HL-60 (cell line): ENCODE measurements around the gene SPRYD7.

Experiments used
- CTCF ChIP-seq: IDR thresholded peaks from one replicate; pipeline ENCODE4 v1.5.1; 2011; ENCODE audit warnings: low read length, control low read depth, inconsistent platforms; ENCODE audit not compliant: insufficient read depth
- POLR2AphosphoS5 ChIP-seq: IDR thresholded peaks from 2 replicates; pipeline ENCODE4 v1.6.1; 2012; ENCODE audit warnings: low read depth
- TF ChIP-seq, protein P1 (sequence below): IDR thresholded peaks from 2 replicates; pipeline ENCODE4 v1.6.1; 2012; ENCODE audit warnings: low read depth; ENCODE audit not compliant: insufficient replicate concordance

DNA sequence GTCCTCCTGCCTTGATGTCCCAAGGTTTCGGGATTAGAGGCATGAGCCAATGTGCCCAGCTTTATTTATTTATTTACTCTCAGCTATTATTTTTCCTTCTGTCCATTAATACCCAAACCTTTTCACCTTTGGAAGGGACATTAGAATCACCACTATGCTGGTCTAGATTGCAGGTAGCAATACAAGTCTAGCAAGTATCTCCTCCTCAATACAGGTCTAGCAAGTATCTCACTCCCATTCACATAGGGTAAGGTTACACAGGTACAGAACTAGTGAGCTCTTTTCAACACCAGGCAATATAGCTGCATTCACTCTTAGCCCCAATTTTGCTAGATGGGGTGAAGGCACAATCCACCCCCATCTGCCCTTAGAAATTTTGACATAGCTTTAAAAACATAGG, 17.4 kb upstream of the SPRYD7 start:
- TF ChIP-seq CTCF = no peak
- no peak for TF ChIP-seq POLR2AphosphoS5
- TF ChIP-seq, protein P1, sequence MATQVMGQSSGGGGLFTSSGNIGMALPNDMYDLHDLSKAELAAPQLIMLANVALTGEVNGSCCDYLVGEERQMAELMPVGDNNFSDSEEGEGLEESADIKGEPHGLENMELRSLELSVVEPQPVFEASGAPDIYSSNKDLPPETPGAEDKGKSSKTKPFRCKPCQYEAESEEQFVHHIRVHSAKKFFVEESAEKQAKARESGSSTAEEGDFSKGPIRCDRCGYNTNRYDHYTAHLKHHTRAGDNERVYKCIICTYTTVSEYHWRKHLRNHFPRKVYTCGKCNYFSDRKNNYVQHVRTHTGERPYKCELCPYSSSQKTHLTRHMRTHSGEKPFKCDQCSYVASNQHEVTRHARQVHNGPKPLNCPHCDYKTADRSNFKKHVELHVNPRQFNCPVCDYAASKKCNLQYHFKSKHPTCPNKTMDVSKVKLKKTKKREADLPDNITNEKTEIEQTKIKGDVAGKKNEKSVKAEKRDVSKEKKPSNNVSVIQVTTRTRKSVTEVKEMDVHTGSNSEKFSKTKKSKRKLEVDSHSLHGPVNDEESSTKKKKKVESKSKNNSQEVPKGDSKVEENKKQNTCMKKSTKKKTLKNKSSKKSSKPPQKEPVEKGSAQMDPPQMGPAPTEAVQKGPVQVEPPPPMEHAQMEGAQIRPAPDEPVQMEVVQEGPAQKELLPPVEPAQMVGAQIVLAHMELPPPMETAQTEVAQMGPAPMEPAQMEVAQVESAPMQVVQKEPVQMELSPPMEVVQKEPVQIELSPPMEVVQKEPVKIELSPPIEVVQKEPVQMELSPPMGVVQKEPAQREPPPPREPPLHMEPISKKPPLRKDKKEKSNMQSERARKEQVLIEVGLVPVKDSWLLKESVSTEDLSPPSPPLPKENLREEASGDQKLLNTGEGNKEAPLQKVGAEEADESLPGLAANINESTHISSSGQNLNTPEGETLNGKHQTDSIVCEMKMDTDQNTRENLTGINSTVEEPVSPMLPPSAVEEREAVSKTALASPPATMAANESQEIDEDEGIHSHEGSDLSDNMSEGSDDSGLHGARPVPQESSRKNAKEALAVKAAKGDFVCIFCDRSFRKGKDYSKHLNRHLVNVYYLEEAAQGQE = no peak
